Stomach smooth muscle (tissue), 2 donors: ENCODE results near the gene TUBB.

Source experiments
- H3K27ac ChIP-seq: one replicate; pipeline ENCODE4 v1.7.0; 2013; ENCODE audit warnings: mild to moderate bottlenecking, low read length, inconsistent platforms
- H3K27me3 ChIP-seq, 2 donors: one replicate each; pipeline ENCODE4 v1.7.0; 2013; ENCODE audit warnings: low read length in 2 of 2; ENCODE audit not compliant: insufficient read depth in 2 of 2, control insufficient read depth in 1 of 2
- H3K36me3 ChIP-seq, 2 donors: one replicate each; pipeline ENCODE4 v1.7.0; 2013; ENCODE audit warnings: low read length in 2 of 2; ENCODE audit not compliant: control insufficient read depth in 2 of 2, insufficient read depth in 2 of 2
- H3K4me1 ChIP-seq: one replicate; pipeline ENCODE4 v1.7.0; 2013; ENCODE audit warnings: low read length; ENCODE audit not compliant: control insufficient read depth, insufficient read depth
- H3K4me3 ChIP-seq, 2 donors: one replicate each; pipeline ENCODE4 v1.7.0; 2013; ENCODE audit warnings: low read length in 2 of 2
- H3K9ac ChIP-seq, 2 donors: one replicate each; pipeline ENCODE4 v1.7.0; 2013; ENCODE audit warnings: low read length in 2 of 2, mild to moderate bottlenecking in 1 of 2
- H3K9me3 ChIP-seq, 2 donors: one replicate each; pipeline ENCODE4 v1.7.0; 2013; ENCODE audit warnings: low read length in 2 of 2; ENCODE audit not compliant: control insufficient read depth in 2 of 2
- donor health status: healthy.
- donor health status: Pancreatic carcinoma.

Gene TUBB

DNA sequence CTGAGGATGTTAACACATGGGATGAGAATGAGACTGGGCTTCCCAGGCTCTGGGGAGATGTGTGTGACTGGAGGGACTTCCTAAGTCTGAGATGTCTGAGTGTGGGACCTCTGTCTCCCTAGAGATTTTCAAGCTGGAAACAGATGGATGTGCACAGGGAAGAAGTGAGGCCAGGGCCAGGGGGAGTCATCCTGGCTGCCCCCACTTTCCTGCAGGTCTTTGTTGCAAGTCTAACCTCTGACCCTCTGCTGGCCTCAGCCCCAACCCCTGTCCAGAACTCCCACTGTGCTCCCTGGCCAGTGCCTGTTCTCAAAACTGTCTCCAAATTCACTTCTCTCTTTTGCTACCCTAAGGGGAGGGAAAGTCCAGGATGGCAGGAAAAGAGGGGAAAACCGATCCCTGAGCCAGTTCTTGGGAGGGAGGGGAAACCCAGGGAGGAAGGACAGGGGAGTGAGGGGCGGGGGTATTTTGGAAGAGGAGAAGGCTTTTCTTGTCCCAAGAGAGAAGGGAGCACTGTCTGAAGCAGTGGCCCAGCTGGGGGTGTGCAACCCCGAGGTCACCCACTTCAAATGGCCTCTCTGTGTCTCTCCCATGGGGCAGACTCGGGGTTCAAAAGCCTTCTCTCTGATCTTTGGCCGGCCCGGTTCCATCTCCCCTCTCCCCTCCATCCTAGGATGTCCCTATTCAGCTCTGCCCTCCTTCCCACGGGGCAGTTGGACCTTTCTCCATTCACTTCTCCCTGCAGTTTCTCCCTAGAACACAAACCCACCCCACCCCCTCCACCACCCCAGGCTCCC is 36.8 kb upstream of the TUBB start:
- H3K27me3 ChIP-seq = no peaks in the 10 kb centered on the region
- peak overlapping the region; percentile 78 to 96 for H3K4me3 ChIP-seq
- H3K4me1 ChIP-seq = peaks cover 79% of the 10 kb centered on the region
- H3K9ac ChIP-seq = peak overlapping the region; percentile 94 to 97
- peak overlapping the region; percentile 98 for H3K27ac ChIP-seq
- H3K9me3 ChIP-seq = no peaks in the 10 kb centered on the region
- H3K36me3 ChIP-seq = peaks cover 5 to 9% of the 10 kb centered on the region in 2 donors

DNA sequence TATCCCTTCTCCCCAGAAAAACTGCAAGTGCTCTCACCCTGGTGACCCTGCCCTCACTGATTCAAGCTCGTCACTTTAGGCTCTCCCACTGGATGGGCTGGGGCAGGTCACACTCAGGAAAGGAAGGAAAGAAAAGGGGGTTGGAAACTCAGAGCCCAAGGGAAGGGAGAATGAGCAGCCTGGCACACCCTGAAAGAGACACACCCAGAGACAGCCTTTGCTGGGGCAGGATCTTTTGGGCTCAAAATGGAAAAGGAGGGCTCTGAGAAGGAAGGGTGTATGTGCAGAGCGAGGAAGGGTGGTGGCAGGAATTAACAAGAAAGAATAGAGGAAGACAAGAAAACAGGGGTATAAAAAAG is 36.2 kb upstream of the TUBB start:
- peaks cover 3 to 6% of the 10 kb centered on the region in 2 donors for H3K36me3 ChIP-seq
- no peaks in the 10 kb centered on the region for H3K27me3 ChIP-seq
- H3K27ac ChIP-seq = peak overlapping the region; percentile 98
- peak overlapping the region; percentile 84 to 97 for H3K9ac ChIP-seq
- peak overlapping the region; percentile 78 to 96 for H3K4me3 ChIP-seq
- peaks cover 81% of the 10 kb centered on the region for H3K4me1 ChIP-seq
- no peaks in the 10 kb centered on the region for H3K9me3 ChIP-seq

DNA sequence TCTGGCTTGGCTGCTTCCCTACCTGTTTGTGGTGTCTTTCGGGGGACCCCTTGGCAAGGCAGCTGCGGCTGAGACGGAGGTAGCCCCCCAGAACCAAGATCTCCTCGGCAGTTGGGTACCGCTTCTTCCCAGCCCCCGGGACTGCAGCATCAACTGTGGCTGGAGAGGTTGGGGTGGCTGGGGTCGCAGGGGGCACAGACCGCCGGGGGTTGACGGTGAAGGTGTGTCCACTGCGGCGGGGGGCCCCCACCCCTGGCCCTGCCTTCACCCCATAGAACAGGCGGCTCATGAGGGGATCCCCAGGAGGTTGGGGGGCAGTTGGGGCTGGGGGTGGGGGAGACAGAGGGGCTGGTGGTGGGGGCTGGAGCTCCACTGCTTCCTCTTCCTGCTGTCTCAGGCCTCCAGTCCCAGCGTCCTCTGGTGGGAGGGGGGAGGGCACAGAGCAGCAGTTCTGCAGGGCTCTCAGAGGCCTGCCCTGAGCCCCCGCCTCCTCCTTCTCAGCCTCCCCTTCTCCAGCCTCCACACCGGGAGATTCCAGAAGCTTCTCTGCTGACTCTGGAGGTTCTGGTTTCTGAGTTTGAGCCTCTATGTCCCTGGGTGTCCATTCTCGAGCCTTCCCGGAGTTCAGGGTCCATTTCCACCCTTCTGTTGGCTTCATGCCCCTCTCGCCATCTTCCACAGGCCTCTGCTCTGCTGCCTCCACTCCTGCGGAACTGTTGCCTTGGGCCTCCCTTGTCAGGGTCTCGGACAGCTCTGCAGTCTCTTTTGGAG is 35.6 kb upstream of the TUBB start:
- H3K4me3 ChIP-seq = peak overlapping the region; percentile 94 to 96

DNA sequence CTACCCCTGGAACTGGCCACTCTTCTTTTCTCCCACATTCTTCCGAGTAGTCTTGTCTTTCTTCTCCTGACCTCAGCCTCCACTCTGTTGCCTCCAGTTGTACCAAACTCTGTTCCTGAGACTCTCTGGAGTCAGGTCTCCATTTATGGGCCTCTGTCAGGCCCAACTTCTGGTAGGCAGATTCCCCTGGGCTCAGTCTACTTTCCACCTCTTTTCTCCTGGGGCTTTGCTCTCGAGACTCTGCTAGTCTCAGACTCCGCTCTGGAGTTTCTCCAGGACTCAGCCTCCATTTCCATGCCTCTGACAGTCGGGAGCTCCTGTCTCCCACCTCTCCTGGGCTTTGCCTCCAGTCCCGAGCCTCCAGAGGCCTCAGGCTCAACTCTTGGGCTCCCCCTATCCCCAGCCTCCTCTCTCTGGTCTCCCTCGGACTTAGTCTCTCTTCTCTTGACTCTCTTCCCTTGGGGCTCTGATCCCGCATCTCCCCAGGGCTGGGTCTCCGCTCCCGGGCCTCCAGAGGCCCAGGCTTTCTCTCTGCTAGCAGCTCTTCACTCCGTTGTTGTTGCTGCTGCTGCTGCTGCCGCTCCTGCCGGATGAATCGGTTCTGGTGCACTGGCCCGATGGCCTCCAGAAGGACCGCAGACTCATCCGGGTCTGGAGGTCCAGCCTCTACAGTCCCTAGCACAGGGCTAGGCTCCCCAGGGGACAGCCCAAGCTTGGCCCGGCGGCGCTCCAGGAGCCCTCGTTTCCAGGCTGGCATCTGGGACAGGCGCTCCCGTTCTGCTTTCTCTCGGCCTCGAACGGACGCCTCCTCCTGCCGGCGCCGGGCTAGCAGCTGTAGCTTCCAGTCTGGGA is 34.8 kb upstream of the TUBB start:
- Histone ChIP-seq H3K4me1 (peaks cover 81% of the 10 kb centered on the region), H3K27me3 (no peaks in the 10 kb centered on the region), H3K9me3 (no peaks in the 10 kb centered on the region), H3K4me3 (peak overlapping the region; percentile 94 to 96), H3K36me3 (peaks cover 0 to 2% of the 10 kb centered on the region in 2 donors), H3K9ac (peak overlapping the region; percentile 94 to 97), H3K27ac (peak overlapping the region; percentile 98)

More for the DNA sequence above, 35.6 kb upstream of the TUBB start:
- H3K36me3 ChIP-seq = peaks cover 3 to 6% of the 10 kb centered on the region in 2 donors
- H3K4me1 ChIP-seq = peaks cover 81% of the 10 kb centered on the region
- peak overlapping the region; percentile 98 for H3K27ac ChIP-seq
- no peaks in the 10 kb centered on the region for H3K9me3 ChIP-seq
- peak overlapping the region; percentile 94 to 97 for H3K9ac ChIP-seq
- no peaks in the 10 kb centered on the region for H3K27me3 ChIP-seq

DNA sequence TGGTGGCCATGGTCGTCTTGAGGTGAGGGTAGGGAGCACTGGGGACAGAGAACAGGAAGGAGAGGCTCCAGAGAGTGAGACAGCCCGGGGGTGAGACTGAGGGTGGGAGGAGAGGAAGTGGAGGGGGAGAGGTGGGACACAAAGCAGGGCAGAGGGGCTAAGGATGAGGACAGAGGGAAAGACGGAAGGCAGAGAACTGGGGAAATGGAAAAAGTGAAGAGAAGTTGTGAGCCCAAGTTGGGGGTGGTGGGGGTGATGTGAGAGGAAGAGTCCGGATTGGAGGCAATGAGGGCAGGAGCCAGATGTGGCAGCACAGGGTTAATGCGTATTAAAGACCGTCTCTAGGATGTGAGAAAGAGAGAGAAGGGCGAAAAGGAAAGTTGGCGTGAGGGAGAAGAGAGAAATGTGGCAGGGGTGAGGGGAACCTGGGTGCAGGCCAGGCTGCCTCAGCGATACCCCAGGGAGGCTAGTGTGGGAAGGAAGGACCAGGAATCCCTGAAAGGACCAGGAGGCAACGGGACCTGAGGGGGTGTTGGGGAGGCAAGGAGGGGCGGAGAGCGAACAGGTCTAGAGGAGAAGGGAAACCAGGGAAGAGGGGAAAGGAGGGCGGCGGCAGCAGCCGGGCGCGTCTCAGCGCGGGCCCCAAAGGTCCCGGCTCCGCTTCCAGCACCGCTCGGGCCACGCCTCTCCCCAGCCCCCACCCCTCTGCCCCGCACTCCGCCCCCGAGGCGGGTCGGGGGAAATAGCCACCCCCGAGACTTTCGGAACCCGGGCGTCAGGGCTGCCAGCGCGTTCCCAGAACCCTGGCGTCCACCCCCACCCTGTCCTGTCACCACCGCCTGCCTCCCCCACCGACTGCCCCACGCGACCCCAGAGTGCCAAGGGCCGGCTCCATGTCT is 33.9 kb upstream of the TUBB start, which contains the start of gene PPP1R18:
TSS of gene PPP1R18 (minus strand) at position 637 of the 899 bp plus-strand sequence. CDS start at position 10, 627 bp downstream.
- H3K36me3 ChIP-seq = no peaks in the 10 kb centered on the region
- H3K27me3 ChIP-seq = no peaks in the 10 kb centered on the region
- H3K4me1 ChIP-seq = peaks cover 73% of the 10 kb centered on the region
- peak within 1 kb of the TSS; percentile 94 to 97 for H3K9ac ChIP-seq
- H3K27ac ChIP-seq = peak within 1 kb of the TSS; percentile 98
- H3K4me3 ChIP-seq = peak within 1 kb of the TSS; percentile 94 to 96
- no peaks in the 10 kb centered on the region for H3K9me3 ChIP-seq

DNA sequence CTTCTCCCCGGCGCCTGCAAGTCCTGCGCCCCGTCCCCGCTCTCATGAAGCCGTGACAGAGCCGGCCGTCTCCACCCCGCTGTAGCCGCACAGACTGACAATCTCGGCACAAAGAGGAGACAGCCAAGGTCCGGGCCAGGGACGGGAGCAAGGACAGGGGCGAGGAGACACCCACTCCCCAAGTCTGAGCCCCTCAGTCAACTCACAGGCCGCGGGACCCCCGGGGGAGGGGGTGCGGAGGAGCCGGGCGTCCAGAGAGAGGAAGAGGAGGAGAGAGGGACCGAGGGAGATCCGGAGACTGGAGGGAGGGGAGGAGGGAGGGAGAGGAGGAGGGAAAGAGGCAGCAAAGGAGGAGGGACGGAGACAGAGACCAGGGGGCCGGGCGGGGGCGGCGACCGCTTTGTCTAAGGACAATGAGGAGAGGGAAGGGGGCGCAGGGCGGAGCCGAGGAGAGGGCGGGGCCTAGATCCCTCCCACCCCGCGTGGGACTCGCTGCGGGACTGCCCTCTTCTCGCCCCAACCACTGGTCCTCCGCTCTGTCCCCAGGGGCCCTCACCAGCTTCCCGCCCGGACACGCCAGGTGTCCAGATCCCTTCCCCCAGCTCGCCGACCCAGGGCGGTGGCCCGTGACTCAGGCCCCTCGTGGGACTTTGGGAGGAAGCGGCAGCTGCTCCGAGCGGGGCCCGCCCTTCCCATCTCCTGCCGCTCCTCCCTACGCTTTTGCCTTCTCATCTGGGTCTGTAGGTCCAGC is 33.1 kb upstream of the TUBB start:
- H3K27ac ChIP-seq = peak overlapping the region; percentile 98
- H3K27me3 ChIP-seq = no peaks in the 10 kb centered on the region
- H3K4me3 ChIP-seq = peak overlapping the region; percentile 94 to 96
- peak overlapping the region; percentile 89 to 97 for H3K9ac ChIP-seq
- H3K36me3 ChIP-seq = no peaks in the 10 kb centered on the region
- H3K9me3 ChIP-seq = no peaks in the 10 kb centered on the region
- H3K4me1 ChIP-seq = peaks cover 68% of the 10 kb centered on the region

DNA sequence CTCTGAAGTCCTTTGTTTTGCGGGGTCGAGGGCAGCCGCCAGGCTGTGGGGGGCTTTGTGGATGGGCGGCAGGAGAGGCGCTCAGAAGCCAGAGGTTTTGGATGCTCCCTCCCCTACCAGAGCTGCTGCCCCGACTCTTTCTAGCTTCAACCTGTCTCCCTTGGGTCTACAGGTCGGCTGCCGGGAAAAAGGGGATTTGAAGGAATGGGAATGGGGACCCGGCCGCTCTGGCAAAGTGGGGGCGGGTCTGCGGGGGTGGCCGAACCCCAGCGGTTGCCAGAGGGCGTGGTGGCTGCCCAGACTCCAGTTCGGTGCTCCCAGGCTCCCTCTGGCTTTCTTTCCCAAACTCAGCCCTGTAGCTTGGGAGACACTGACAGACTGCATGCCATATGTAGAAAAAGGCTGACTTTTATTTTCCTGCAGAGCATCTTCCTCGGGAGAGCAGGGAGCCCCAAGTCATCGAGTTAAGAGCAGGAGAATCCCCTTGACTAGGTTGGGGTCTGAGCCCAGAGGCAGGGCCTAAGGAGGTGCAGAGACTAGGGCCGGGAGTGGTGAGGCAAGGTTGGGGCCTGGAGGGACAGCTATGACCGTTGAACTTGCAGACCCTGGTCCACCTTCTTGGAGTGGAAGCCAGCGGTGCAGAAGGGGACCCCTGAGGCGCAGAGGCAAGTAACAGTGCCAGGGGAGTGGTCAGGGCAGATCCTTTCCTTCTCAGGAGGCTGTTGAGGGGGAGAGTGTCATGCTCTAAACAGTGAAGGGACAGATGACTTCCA is 32.3 kb upstream of the TUBB start:
- Histone ChIP-seq H3K4me3 (peak overlapping the region; percentile 94 to 96), H3K9me3 (no peaks in the 10 kb centered on the region), H3K27me3 (no peaks in the 10 kb centered on the region), H3K9ac (peak overlapping the region; percentile 89 to 97), H3K4me1 (peaks cover 61% of the 10 kb centered on the region), H3K27ac (peak overlapping the region; percentile 98), H3K36me3 (no peaks in the 10 kb centered on the region)

DNA sequence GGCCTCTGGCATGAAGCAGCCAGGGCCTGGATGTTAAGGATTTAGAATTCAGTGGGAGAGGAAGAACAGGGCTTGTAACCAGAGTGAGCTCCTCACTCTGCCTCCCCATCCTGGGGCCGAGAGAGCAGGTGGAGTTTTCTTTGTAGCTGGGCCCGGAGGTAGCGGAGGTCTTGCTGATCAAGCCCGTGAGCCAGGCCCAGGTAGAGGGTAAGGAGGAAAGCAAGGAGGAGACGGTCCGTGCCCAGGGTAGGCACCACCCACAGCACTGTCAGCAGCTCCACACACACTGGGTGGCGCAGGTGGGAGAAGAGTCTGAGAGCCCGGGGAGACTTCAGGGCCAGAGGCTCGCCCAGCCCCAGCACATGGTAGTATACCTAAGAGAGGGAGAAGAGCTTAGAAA is 31.6 kb upstream of the TUBB start:
- Histone ChIP-seq H3K4me3 (peak overlapping the region in 1 of 2 donors; percentile 96), H3K9me3 (no peaks in the 10 kb centered on the region), H3K27ac (peak overlapping the region; percentile 98), H3K36me3 (no peaks in the 10 kb centered on the region), H3K9ac (peak overlapping the region; percentile 89 to 97), H3K4me1 (peaks cover 54% of the 10 kb centered on the region), H3K27me3 (no peaks in the 10 kb centered on the region)
